Measurements from ENCODE around the gene PCYT1A. TPM values are rescaled to one million over a fixed set of nuclear protein-coding genes. Genes with fewer than 3 reads are reported as not detected.

Gene PCYT1A
- total RNA-seq, 1 donor from 2014 or later, result 55.2 TPM

DNA sequence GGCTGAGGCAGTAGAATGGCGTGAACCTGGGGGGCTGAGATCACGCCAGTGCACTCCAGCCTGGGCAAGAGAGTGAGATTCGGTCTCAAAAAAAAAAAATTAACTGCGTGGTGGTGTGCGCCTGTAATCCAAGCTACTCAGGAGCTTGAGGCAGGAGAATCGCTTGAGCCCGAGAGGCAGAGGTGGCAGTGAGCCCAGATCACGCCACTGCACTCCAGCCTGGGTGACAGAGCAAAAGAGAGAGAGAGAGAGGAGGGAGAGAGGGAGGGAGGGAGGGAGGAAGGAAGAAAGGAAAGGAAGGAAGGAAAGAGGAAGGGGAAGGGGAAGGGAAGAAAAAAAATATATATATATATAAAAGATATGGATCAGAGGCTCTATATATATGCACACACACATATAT is 44.6 kb upstream of the PCYT1A start:
- H3K36me3 Mint-ChIP-seq (ENCODE audit: low read depth, unreplicated experiment), result no peaks in the 10 kb centered on the region
- H3K4me3 Mint-ChIP-seq (ENCODE audit: unreplicated experiment), result no peak overlapping the region
- TF ChIP-seq, protein P1, sequence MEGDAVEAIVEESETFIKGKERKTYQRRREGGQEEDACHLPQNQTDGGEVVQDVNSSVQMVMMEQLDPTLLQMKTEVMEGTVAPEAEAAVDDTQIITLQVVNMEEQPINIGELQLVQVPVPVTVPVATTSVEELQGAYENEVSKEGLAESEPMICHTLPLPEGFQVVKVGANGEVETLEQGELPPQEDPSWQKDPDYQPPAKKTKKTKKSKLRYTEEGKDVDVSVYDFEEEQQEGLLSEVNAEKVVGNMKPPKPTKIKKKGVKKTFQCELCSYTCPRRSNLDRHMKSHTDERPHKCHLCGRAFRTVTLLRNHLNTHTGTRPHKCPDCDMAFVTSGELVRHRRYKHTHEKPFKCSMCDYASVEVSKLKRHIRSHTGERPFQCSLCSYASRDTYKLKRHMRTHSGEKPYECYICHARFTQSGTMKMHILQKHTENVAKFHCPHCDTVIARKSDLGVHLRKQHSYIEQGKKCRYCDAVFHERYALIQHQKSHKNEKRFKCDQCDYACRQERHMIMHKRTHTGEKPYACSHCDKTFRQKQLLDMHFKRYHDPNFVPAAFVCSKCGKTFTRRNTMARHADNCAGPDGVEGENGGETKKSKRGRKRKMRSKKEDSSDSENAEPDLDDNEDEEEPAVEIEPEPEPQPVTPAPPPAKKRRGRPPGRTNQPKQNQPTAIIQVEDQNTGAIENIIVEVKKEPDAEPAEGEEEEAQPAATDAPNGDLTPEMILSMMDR (IDR thresholded peaks at IDR 0.05; ENCODE audit: unreplicated experiment), result no peak
- no peaks in the 10 kb centered on the region for H3K4me1 Mint-ChIP-seq (ENCODE audit: unreplicated experiment)
- H3K27ac Mint-ChIP-seq (ENCODE audit: unreplicated experiment), result no peak overlapping the region
- no peak for DNase-seq (ENCODE audit: low spot score)
- H3K27me3 Mint-ChIP-seq (ENCODE audit: unreplicated experiment), result peaks cover 3% of the 10 kb centered on the region
- H3K9me3 Mint-ChIP-seq (ENCODE audit: unreplicated experiment), result no peaks in the 10 kb centered on the region

DNA sequence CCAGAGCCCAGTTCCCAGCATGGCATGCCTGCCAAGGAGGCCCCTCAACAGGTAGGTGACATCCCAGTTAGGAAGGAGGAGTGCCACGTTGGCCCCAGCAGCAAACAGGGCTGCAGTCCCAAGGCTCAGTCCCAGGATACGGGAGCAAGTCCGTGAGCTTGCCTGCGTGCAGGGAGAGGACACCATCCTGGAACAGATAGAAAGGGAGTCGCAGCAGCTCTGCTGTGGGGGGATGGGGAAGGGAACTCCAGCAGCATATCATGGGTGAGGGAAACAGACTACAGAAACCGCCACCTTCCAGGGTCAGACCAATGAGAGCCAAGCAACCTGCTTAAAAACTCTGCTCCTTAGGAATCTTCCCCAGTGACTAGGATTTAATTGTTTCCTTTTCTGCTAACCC is 39.9 kb upstream of the PCYT1A start:
- Mint-ChIP-seq H3K27me3 (ENCODE audit: unreplicated experiment) (peaks cover 4% of the 10 kb centered on the region), H3K4me1 (ENCODE audit: unreplicated experiment) (peaks cover 9% of the 10 kb centered on the region), H3K4me3 (ENCODE audit: unreplicated experiment) (no peak overlapping the region), H3K36me3 (ENCODE audit: low read depth, unreplicated experiment) (no peaks in the 10 kb centered on the region), H3K27ac (ENCODE audit: unreplicated experiment) (no peak overlapping the region), H3K9me3 (ENCODE audit: unreplicated experiment) (no peaks in the 10 kb centered on the region)
- TF ChIP-seq, protein P1 (IDR thresholded peaks at IDR 0.05; ENCODE audit: unreplicated experiment), result no peak
- no peak for DNase-seq (ENCODE audit: low spot score)

DNA sequence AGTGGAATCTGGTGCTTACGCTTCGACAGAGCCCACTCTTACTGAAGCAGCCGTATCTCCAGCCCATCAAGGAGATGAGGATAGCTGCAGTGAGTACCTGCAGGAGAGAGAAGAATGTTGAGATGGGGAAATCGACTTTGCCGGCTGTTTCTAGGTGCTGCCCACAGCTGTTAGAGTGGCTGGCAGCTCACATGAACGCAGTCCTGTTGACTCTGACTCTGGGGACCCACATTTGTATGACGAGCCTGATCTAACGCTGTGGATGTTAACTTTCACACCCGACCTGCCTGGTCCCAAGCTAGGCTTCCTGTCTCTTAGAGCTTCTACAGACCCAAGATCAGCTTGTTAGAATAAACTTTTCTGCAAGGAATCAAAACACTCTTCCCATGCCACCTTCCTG is 39.4 kb upstream of the PCYT1A start:
- TF ChIP-seq, protein P1 (IDR thresholded peaks at IDR 0.05; ENCODE audit: unreplicated experiment), result no peak
- Mint-ChIP-seq H3K4me3 (ENCODE audit: unreplicated experiment) (no peak overlapping the region), H3K27ac (ENCODE audit: unreplicated experiment) (no peak overlapping the region), H3K9me3 (ENCODE audit: unreplicated experiment) (no peaks in the 10 kb centered on the region), H3K4me1 (ENCODE audit: unreplicated experiment) (peaks cover 9% of the 10 kb centered on the region), H3K27me3 (ENCODE audit: unreplicated experiment) (peaks cover 4% of the 10 kb centered on the region), H3K36me3 (ENCODE audit: low read depth, unreplicated experiment) (no peaks in the 10 kb centered on the region)
- no peak for DNase-seq (ENCODE audit: low spot score)

DNA sequence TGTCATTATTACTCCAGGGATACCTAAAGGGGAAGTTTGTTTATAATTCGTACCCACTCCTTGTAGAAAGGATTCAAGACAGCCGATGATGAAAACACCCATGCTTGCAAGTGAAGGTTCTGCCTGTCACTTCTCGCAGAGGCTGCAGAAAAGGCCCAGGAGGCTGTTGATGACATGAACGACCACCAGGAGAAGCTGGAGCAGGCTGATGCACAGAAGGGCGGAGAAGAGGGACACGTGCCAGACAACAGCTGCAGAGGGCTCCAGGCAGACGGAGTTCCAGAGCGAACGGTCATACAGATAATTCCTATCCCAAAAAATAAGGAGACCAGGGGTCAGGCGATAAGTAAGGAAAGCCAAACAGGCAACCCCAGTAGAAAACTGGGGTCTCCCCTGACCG is 36.2 kb upstream of the PCYT1A start:
- peaks cover 3% of the 10 kb centered on the region for H3K27me3 Mint-ChIP-seq (ENCODE audit: unreplicated experiment)
- no peaks in the 10 kb centered on the region for H3K36me3 Mint-ChIP-seq (ENCODE audit: low read depth, unreplicated experiment)
- H3K4me3 Mint-ChIP-seq (ENCODE audit: unreplicated experiment), result no peak overlapping the region
- H3K9me3 Mint-ChIP-seq (ENCODE audit: unreplicated experiment), result no peaks in the 10 kb centered on the region
- H3K4me1 Mint-ChIP-seq (ENCODE audit: unreplicated experiment), result peaks cover 16% of the 10 kb centered on the region
- DNase-seq (ENCODE audit: low spot score), result peak; percentile 42
- H3K27ac Mint-ChIP-seq (ENCODE audit: unreplicated experiment), result no peak overlapping the region
- TF ChIP-seq, protein P1 (IDR thresholded peaks at IDR 0.05; ENCODE audit: unreplicated experiment), result no peak

DNA sequence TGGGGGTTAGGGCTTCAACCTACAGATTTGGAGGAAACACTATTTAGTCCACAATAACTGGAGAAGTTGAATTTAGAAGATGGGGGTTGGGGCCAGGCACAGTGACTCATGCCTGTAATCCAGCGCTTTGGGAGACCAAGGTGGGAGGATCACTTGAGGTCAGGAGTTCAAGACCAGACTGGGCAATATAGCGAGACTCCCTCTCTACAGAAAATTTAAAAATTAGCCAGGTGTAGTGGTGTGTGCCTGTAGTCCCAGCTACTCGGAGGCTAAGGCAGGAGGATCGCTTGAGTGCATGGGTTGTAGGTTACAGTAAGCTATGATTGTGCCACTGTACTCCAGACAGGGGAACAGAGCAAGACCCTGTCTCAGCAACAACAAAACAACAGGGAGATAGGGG is 35.5 kb upstream of the PCYT1A start:
- Mint-ChIP-seq H3K27ac (ENCODE audit: unreplicated experiment) (no peak overlapping the region), H3K36me3 (ENCODE audit: low read depth, unreplicated experiment) (no peaks in the 10 kb centered on the region)

More for the DNA sequence above, 35.5 kb upstream of the PCYT1A start:
- Mint-ChIP-seq H3K9me3 (ENCODE audit: unreplicated experiment) (no peaks in the 10 kb centered on the region), H3K4me3 (ENCODE audit: unreplicated experiment) (no peak overlapping the region), H3K4me1 (ENCODE audit: unreplicated experiment) (peaks cover 16% of the 10 kb centered on the region), H3K27me3 (ENCODE audit: unreplicated experiment) (peaks cover 4% of the 10 kb centered on the region)
- TF ChIP-seq, protein P1 (IDR thresholded peaks at IDR 0.05; ENCODE audit: unreplicated experiment), result no peak
- DNase-seq (ENCODE audit: low spot score), result no peak

Data from endothelial cell (in vitro differentiated cells).